HepG2 (cell line): Measurements from ENCODE around the gene CARMIL3. TPM values are rescaled to one million over a fixed set of nuclear protein-coding genes. Genes with fewer than 3 reads are reported as not detected.

Experiments
- ARHGAP35 ChIP-seq: sonication (generic); formaldehyde crosslinking; IDR thresholded peaks from 2 replicates; pipeline ENCODE4 v1.9.0; 2022; ENCODE audit warnings: mild to moderate bottlenecking, inconsistent platforms, moderate library complexity, missing genetic modification reagents, borderline replicate concordance
- ARNT2 ChIP-seq: sonication (generic); formaldehyde crosslinking; IDR thresholded peaks from 2 replicates; pipeline ENCODE4 v1.8.0; 2022; ENCODE audit warnings: mild to moderate bottlenecking, low read depth, missing genetic modification reagents, moderate library complexity
- ARNTL ChIP-seq: sonication (generic); formaldehyde crosslinking; IDR thresholded peaks from 2 replicates; pipeline ENCODE4 v1.4.0; 2020; ENCODE audit warnings: mild to moderate bottlenecking, missing genetic modification reagents
- GATAD2A ChIP-seq: IDR thresholded peaks from 2 replicates; pipeline ENCODE4 v1.6.1; 2016
- MED13 ChIP-seq: sonication (generic); formaldehyde crosslinking; IDR thresholded peaks from 2 replicates; pipeline ENCODE4 v1.5.0; 2020; ENCODE audit warnings: missing genetic modification reagents
- MTA1 ChIP-seq: sonication (generic); formaldehyde crosslinking; IDR thresholded peaks from 2 replicates; pipeline ENCODE4 v1.4.0; 2020; ENCODE audit warnings: missing genetic modification reagents, mild to moderate bottlenecking, borderline replicate concordance
- ONECUT2 ChIP-seq: sonication (generic); formaldehyde crosslinking; IDR thresholded peaks from 2 replicates; pipeline ENCODE4 v1.4.0; 2020; ENCODE audit warnings: missing genetic modification reagents
- REXO4 ChIP-seq: sonication (generic); formaldehyde crosslinking; IDR thresholded peaks from 2 replicates; pipeline ENCODE4 v1.8.0; 2022; ENCODE audit warnings: missing genetic modification reagents, mild to moderate bottlenecking, borderline replicate concordance
- SIN3A ChIP-seq: IDR thresholded peaks from 2 replicates; pipeline ENCODE4 v1.6.1; 2011; ENCODE audit warnings: low read depth, mild to moderate bottlenecking, control low read depth, low read length, borderline replicate concordance
- TBL1XR1 ChIP-seq: fragments of 150-350 bp; IDR thresholded peaks from 2 replicates; pipeline ENCODE4 v1.6.1; 2014; ENCODE audit warnings: borderline replicate concordance, low read length; ENCODE audit not compliant: partially characterized antibody
- TBP ChIP-seq: sonication (generic); formaldehyde crosslinking; IDR thresholded peaks from 2 replicates; pipeline ENCODE4 v1.5.0; 2020; ENCODE audit warnings: missing genetic modification reagents
- TCF7 ChIP-seq: sonication (generic); IDR thresholded peaks from 2 replicates; pipeline ENCODE4 v1.6.1; 2016; ENCODE audit warnings: antibody characterized with exemption, low read depth
- TOE1 ChIP-seq: sonication (generic); formaldehyde crosslinking; IDR thresholded peaks from 2 replicates; pipeline ENCODE4 v1.4.0; 2020; ENCODE audit warnings: mild to moderate bottlenecking, missing genetic modification reagents
- WIZ ChIP-seq: sonication (generic); formaldehyde crosslinking; IDR thresholded peaks from 2 replicates; pipeline ENCODE4 v1.5.1; 2020; ENCODE audit warnings: mild to moderate bottlenecking, missing genetic modification reagents
- ZMYM4 ChIP-seq: sonication (generic); formaldehyde crosslinking; IDR thresholded peaks from 2 replicates; pipeline ENCODE4 v1.8.1; 2023; ENCODE audit warnings: mild to moderate bottlenecking, missing genetic modification reagents
- ZNF343 ChIP-seq: sonication (generic); formaldehyde crosslinking; IDR thresholded peaks from 2 replicates; pipeline ENCODE4 v1.4.0; 2020; ENCODE audit warnings: mild to moderate bottlenecking, missing genetic modification reagents
- ZNF430 ChIP-seq: sonication (generic); formaldehyde crosslinking; IDR thresholded peaks from 2 replicates; pipeline ENCODE4 v1.9.0; 2021; ENCODE audit warnings: mild to moderate bottlenecking, missing genetic modification reagents
- ZNF670 ChIP-seq: sonication (generic); formaldehyde crosslinking; IDR thresholded peaks from 2 replicates; pipeline ENCODE4 v1.8.0; 2022; ENCODE audit warnings: mild to moderate bottlenecking, missing genetic modification reagents, borderline replicate concordance
- ZNF709 ChIP-seq: sonication (generic); formaldehyde crosslinking; IDR thresholded peaks from 2 replicates; pipeline ENCODE4 v1.5.0; 2020; ENCODE audit warnings: mild to moderate bottlenecking, missing genetic modification reagents
- ZNF790 ChIP-seq: sonication (generic); formaldehyde crosslinking; IDR thresholded peaks from 2 replicates; pipeline ENCODE4 v1.8.0; 2022; ENCODE audit warnings: missing genetic modification reagents, mild to moderate bottlenecking, borderline replicate concordance
- ZNF83 ChIP-seq: sonication (generic); formaldehyde crosslinking; IDR thresholded peaks from 2 replicates; pipeline ENCODE4 v1.4.0; 2020; ENCODE audit warnings: missing genetic modification reagents, mild to moderate bottlenecking, borderline replicate concordance
- polyA plus RNA-seq, 8 experiments: library from polyadenylated mRNA; depleted of rRNA in 3 of 8; stranded (reverse) in 7 of 8; unstranded in 1 of 8; fragments of >200 nt; fragmentation: Illumina TruSeq in 4 of 8; extraction: Trizol in 4 of 8; gene quantifications; 2 replicates each; pipeline versions ENCODE4 v1.2.1 to v1.2.3, GENCODE V29; 2011 to 2016; ENCODE audit warnings: low read depth in 4 of 8, missing spikeins in 1 of 8, mixed read lengths in 1 of 8; ENCODE audit not compliant: insufficient read depth in 1 of 8
- total RNA-seq, 5 experiments: library from RNA; depleted of rRNA; stranded (reverse); fragments of >200 nt; fragmentation: Illumina TruSeq; extraction: Trizol; gene quantifications; 2 replicates each; pipeline ENCODE4 v1.2.3, GENCODE V29; 2016; ENCODE audit warnings: low read depth in 1 of 5
- TF ChIP-seq, protein P1 (sequence below): sonication (generic); formaldehyde crosslinking; IDR thresholded peaks from 2 replicates; pipeline ENCODE4 v1.9.0; 2021; ENCODE audit warnings: missing genetic modification reagents, borderline replicate concordance
- TF ChIP-seq, protein P2 (sequence below): sonication (generic); formaldehyde crosslinking; IDR thresholded peaks from 2 replicates; pipeline ENCODE4 v1.5.0; 2020; ENCODE audit warnings: missing genetic modification reagents
- TF ChIP-seq, protein P3 (sequence below): sonication (generic); formaldehyde crosslinking; IDR thresholded peaks from 2 replicates; pipeline ENCODE4 v1.5.0; 2020; ENCODE audit warnings: mild to moderate bottlenecking, missing genetic modification reagents

Gene CARMIL3
- total and polyA plus RNA-seq, 2 of the 13 experiments (the other 11 are each of a cell fraction or from before 2014, with no cell fraction given), result 0.27 to 0.55 TPM

DNA sequence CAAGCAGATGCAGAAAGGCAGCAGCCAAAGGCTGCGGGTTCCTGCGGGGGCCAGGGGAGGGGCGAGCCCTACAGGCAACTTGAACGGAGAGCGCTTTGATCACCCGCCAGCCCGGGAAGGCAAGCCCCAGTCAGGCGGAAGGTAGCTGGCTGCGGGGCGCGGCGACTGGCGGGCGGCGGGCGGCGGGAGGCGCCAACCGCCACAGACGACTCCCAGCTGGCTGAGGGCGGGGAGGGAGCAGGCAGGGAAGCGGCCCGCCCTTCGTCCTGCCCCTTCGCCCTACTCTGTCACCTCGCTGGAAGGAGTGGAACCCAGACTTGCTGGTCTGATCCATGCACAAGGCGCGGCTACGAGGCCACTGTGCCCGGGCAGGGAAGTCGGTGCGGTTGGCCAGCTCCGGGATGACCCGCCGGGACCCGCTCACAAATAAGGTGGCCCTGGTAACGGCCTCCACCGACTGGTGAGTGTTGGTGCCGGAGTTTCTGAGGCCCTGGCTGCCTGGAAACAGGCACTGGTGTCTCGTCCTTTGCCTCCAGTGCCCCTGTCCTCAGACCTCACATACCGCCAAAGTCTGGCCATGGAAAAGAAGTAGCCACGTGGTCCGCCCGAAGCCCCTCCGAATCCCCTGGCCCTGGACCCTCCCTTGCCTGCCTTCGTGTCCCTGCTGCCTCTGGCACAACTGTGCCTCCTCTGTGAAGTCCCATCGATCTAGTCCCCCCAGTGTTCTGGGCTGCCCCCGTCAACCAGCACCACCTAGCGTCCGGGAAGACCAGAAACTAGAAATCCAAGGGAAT is 15.4 kb upstream of the CARMIL3 start (continued):
- TF ChIP-seq, protein P1, sequence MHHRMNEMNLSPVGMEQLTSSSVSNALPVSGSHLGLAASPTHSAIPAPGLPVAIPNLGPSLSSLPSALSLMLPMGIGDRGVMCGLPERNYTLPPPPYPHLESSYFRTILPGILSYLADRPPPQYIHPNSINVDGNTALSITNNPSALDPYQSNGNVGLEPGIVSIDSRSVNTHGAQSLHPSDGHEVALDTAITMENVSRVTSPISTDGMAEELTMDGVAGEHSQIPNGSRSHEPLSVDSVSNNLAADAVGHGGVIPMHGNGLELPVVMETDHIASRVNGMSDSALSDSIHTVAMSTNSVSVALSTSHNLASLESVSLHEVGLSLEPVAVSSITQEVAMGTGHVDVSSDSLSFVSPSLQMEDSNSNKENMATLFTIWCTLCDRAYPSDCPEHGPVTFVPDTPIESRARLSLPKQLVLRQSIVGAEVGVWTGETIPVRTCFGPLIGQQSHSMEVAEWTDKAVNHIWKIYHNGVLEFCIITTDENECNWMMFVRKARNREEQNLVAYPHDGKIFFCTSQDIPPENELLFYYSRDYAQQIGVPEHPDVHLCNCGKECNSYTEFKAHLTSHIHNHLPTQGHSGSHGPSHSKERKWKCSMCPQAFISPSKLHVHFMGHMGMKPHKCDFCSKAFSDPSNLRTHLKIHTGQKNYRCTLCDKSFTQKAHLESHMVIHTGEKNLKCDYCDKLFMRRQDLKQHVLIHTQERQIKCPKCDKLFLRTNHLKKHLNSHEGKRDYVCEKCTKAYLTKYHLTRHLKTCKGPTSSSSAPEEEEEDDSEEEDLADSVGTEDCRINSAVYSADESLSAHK, result no peak; the same call in 1 of the 2 replicates
- TF ChIP-seq ZNF709 (CRISPR knock-in tag), result peak; percentile 94
- no peak for TF ChIP-seq TBP
- TF ChIP-seq ZMYM4 (CRISPR knock-in tag), result peak; percentile 98
- peak; percentile 89; the same call in 1 of the 2 replicates for TF ChIP-seq ZNF343 (CRISPR knock-in tag)
- TF ChIP-seq, protein P2, sequence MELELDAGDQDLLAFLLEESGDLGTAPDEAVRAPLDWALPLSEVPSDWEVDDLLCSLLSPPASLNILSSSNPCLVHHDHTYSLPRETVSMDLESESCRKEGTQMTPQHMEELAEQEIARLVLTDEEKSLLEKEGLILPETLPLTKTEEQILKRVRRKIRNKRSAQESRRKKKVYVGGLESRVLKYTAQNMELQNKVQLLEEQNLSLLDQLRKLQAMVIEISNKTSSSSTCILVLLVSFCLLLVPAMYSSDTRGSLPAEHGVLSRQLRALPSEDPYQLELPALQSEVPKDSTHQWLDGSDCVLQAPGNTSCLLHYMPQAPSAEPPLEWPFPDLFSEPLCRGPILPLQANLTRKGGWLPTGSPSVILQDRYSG, result peak; percentile 73; the same call in 1 of the 2 replicates
- TF ChIP-seq, protein P3, sequence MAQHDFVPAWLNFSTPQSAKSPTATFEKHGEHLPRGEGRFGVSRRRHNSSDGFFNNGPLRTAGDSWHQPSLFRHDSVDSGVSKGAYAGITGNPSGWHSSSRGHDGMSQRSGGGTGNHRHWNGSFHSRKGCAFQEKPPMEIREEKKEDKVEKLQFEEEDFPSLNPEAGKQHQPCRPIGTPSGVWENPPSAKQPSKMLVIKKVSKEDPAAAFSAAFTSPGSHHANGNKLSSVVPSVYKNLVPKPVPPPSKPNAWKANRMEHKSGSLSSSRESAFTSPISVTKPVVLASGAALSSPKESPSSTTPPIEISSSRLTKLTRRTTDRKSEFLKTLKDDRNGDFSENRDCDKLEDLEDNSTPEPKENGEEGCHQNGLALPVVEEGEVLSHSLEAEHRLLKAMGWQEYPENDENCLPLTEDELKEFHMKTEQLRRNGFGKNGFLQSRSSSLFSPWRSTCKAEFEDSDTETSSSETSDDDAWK, result no peak
- peak; percentile 97 for TF ChIP-seq ONECUT2
- peak; percentile 81; the same call in 1 of the 2 replicates for TF ChIP-seq ARHGAP35 (CRISPR knock-in tag)
- TF ChIP-seq ZNF670 (CRISPR knock-in tag), result peak; percentile 78
- peak; percentile 88; the same call in 1 of the 2 replicates for TF ChIP-seq ZNF430 (CRISPR knock-in tag)
- peak; percentile 89; the same call in 1 of the 2 replicates for TF ChIP-seq MTA1 (CRISPR knock-in tag)
- TF ChIP-seq REXO4 (CRISPR knock-in tag), result peak; percentile 65; the same call in 1 of the 2 replicates
- peak; percentile 66; the same call in 1 of the 2 replicates for TF ChIP-seq TCF7
- peak; percentile 88; the same call in 1 of the 2 replicates for TF ChIP-seq TOE1
- TF ChIP-seq ZNF790 (CRISPR knock-in tag), result 0 out of 2 replicates have a peak, but pooled peaks have one; percentile 74
- peak; percentile 71; the same call in 1 of the 2 replicates for TF ChIP-seq SIN3A
- TF ChIP-seq ARNT2 (CRISPR knock-in tag), result peak; percentile 86
- TF ChIP-seq WIZ, result peak; percentile 17; the same call in 1 of the 2 replicates
- 0 out of 2 replicates have a peak, but pooled peaks have one; percentile 56 for TF ChIP-seq ARNTL
- TF ChIP-seq ZNF83 (CRISPR knock-in tag), result peak; percentile 83; the same call in 1 of the 2 replicates
- peak; percentile 91 for TF ChIP-seq GATAD2A
- TF ChIP-seq MED13 (CRISPR knock-in tag), result no peak
- no peak for TF ChIP-seq TBL1XR1
